Astrocyte of the spinal cord (primary cell): ENCODE measurements around the gene SLC16A11.

Experiments used
- DNase-seq: peaks from one replicate; pipeline ENCODE4 v3.0.0; 2011; ENCODE audit warnings: low read depth, low spot score
- H3K4me3 ChIP-seq: 2 replicates; pipeline ENCODE4 v1.5.1; 2011; ENCODE audit warnings: low read depth, mild to moderate bottlenecking, low read length, moderate library complexity
- CTCF ChIP-seq: IDR thresholded peaks from 2 replicates; pipeline ENCODE4 v1.5.1; 2012; ENCODE audit warnings: low read depth, mild to moderate bottlenecking, low read length, inconsistent platforms
- in situ Hi-C: cut with HindIII; loops from 2 replicates; pipeline ENCODE4 v1.10.0; 2017; ENCODE audit warnings: low sequenced_read_pairs

The SLC16A11 gene

GRCh38 chr17:7070712-7071111 lies 26.8 kb upstream of the SLC16A11 start:
- no peak overlapping the region for H3K4me3 ChIP-seq
- TF ChIP-seq CTCF, result no peak
- in situ Hi-C loops, result no loop called here
- DNase-seq, result no peak

- no peak for TF ChIP-seq CTCF
- H3K4me3 ChIP-seq, result no peak overlapping the region
- in situ Hi-C loops, result no loop called here
- no peak for DNase-seq
These were observed 24.4 kb upstream of the SLC16A11 start for GRCh38 chr17:7068268-7068667.

GRCh38 chr17:7067198-7067597 lies 23.3 kb upstream of the SLC16A11 start:
- in situ Hi-C loops, result no loop called here
- H3K4me3 ChIP-seq, result no peak overlapping the region
- no peak for TF ChIP-seq CTCF
- DNase-seq, result no peak

- TF ChIP-seq CTCF, result no peak
- peak; percentile 65 for DNase-seq
- in situ Hi-C loops, result no loop called here
- H3K4me3 ChIP-seq, result no peak overlapping the region
These were observed 20.4 kb upstream of the SLC16A11 start for GRCh38 chr17:7064261-7064660.

- TF ChIP-seq CTCF, result no peak
- DNase-seq, result no peak
- in situ Hi-C loops, result no loop called here
- no peak overlapping the region for H3K4me3 ChIP-seq
These were observed 19.7 kb upstream of the SLC16A11 start for GRCh38 chr17:7063518-7064094.

GRCh38 chr17:7060165-7060891 lies 16.4 kb upstream of the SLC16A11 start:
- peak; percentile 88 for DNase-seq
- TF ChIP-seq CTCF, result no peak

More at GRCh38 chr17:7060165-7060891, 16.4 kb upstream of the SLC16A11 start:
- no peak overlapping the region for H3K4me3 ChIP-seq
- in situ Hi-C loops, result no loop called here
